Measurements from ENCODE around the gene CLIP1. TPM values are rescaled to one million over a fixed set of nuclear protein-coding genes. Genes with fewer than 3 reads are reported as not detected.
A peak's percentile ranks its signal among the peaks of the same experiment; 100 is the strongest.

Gene CLIP1
- total and polyA plus RNA-seq, 2 of the 13 experiments (the other 11 are each of a cell fraction or from before 2014, with no cell fraction given) = 28.9 to 43.7 TPM

GRCh38 chr12:122226366-122227125, 195.9 kb downstream of the CLIP1 start (continued):
- peak; percentile 98 for TF ChIP-seq ELF3 (CRISPR knock-in tag; IDR thresholded peaks at IDR 0.05)
- TF ChIP-seq, protein P1, sequence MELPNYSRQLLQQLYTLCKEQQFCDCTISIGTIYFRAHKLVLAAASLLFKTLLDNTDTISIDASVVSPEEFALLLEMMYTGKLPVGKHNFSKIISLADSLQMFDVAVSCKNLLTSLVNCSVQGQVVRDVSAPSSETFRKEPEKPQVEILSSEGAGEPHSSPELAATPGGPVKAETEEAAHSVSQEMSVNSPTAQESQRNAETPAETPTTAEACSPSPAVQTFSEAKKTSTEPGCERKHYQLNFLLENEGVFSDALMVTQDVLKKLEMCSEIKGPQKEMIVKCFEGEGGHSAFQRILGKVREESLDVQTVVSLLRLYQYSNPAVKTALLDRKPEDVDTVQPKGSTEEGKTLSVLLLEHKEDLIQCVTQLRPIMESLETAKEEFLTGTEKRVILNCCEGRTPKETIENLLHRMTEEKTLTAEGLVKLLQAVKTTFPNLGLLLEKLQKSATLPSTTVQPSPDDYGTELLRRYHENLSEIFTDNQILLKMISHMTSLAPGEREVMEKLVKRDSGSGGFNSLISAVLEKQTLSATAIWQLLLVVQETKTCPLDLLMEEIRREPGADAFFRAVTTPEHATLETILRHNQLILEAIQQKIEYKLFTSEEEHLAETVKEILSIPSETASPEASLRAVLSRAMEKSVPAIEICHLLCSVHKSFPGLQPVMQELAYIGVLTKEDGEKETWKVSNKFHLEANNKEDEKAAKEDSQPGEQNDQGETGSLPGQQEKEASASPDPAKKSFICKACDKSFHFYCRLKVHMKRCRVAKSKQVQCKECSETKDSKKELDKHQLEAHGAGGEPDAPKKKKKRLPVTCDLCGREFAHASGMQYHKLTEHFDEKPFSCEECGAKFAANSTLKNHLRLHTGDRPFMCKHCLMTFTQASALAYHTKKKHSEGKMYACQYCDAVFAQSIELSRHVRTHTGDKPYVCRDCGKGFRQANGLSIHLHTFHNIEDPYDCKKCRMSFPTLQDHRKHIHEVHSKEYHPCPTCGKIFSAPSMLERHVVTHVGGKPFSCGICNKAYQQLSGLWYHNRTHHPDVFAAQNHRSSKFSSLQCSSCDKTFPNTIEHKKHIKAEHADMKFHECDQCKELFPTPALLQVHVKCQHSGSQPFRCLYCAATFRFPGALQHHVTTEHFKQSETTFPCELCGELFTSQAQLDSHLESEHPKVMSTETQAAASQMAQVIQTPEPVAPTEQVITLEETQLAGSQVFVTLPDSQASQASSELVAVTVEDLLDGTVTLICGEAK (IDR thresholded peaks at IDR 0.05) = no peak
- TF ChIP-seq, protein P1 (CRISPR knock-in tag; IDR thresholded peaks at IDR 0.05) = peak; percentile 75; the same call in 1 of the 2 replicates
- TF ChIP-seq SIX1 (CRISPR knock-in tag; IDR thresholded peaks at IDR 0.05; ENCODE audit: borderline replicate concordance) = no peak; the same call in 1 of the 2 replicates
- peak; percentile 80 for TF ChIP-seq ZNF879 (CRISPR knock-in tag; IDR thresholded peaks at IDR 0.05)
- TF ChIP-seq SUZ12 (IDR thresholded peaks at IDR 0.05; ENCODE audit: low read depth, low read length) = no peak
- TF ChIP-seq U2AF1 (optimal IDR thresholded peaks at IDR 0.05; ENCODE audit: low read depth, low read length) = no peak
- no peak for TF ChIP-seq ZNF180 (CRISPR knock-in tag; IDR thresholded peaks at IDR 0.05; ENCODE audit: borderline replicate concordance, low read depth)
- TF ChIP-seq, protein P2, sequence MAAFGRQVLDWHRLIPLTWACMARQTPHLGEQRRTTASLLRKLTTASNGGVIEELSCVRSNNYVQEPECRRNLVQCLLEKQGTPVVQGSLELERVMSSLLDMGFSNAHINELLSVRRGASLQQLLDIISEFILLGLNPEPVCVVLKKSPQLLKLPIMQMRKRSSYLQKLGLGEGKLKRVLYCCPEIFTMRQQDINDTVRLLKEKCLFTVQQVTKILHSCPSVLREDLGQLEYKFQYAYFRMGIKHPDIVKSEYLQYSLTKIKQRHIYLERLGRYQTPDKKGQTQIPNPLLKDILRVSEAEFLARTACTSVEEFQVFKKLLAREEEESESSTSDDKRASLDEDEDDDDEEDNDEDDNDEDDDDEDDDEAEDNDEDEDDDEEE (CRISPR knock-in tag; IDR thresholded peaks at IDR 0.05) = peak; percentile 48; the same call in 1 of the 2 replicates
- peak; percentile 70; the same call in 1 of the 2 replicates for TF ChIP-seq ZNF547 (CRISPR knock-in tag; IDR thresholded peaks at IDR 0.05)
- TF ChIP-seq, protein P3, sequence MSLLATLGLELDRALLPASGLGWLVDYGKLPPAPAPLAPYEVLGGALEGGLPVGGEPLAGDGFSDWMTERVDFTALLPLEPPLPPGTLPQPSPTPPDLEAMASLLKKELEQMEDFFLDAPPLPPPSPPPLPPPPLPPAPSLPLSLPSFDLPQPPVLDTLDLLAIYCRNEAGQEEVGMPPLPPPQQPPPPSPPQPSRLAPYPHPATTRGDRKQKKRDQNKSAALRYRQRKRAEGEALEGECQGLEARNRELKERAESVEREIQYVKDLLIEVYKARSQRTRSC (CRISPR knock-in tag; IDR thresholded peaks at IDR 0.05; ENCODE audit: low read depth) = peak; percentile 89; the same call in 1 of the 2 replicates
- peak; percentile 92 for TF ChIP-seq MIER2 (CRISPR knock-in tag; IDR thresholded peaks at IDR 0.05)
- TF ChIP-seq KLF12 (CRISPR knock-in tag; IDR thresholded peaks at IDR 0.05; ENCODE audit: borderline replicate concordance) = no peak; the same call in 1 of the 2 replicates
- no peak for TF ChIP-seq ADNP (CRISPR knock-in tag; IDR thresholded peaks at IDR 0.05)
- peak; percentile 84; the same call in 1 of the 2 replicates for TF ChIP-seq DNMT3B (CRISPR knock-in tag; conservative IDR thresholded peaks at IDR 0.05)
- peak; percentile 65 for TF ChIP-seq E2F5 (CRISPR knock-in tag; conservative IDR thresholded peaks at IDR 0.05)
- no peak for TF ChIP-seq PCBP2 (optimal IDR thresholded peaks at IDR 0.05; ENCODE audit: low read depth, low read length, poor library complexity, severe bottlenecking)
- peak; percentile 97 for TF ChIP-seq ZNF607 (CRISPR knock-in tag; IDR thresholded peaks at IDR 0.05; ENCODE audit: borderline replicate concordance)
